A549 treated with AZD2906 at 1 μM for 4 hours (cell line): ENCODE measurements around the gene KDM5D. TPM values are rescaled to one million over a fixed set of nuclear protein-coding genes. Genes with fewer than 3 reads are reported as not detected.

ENCODE experiments used
- total RNA-seq: library from RNA; stranded (reverse); fragments of 200-300 nt; extraction: Qiagen RNA extraction; gene quantifications from 5 replicates; pipeline ENCODE4 v1.2.3, GENCODE V29; 2022

The KDM5D gene
- 5.6 to 8.0 TPM (median 5.8 TPM) in 5 replicates for total RNA-seq

DNA sequence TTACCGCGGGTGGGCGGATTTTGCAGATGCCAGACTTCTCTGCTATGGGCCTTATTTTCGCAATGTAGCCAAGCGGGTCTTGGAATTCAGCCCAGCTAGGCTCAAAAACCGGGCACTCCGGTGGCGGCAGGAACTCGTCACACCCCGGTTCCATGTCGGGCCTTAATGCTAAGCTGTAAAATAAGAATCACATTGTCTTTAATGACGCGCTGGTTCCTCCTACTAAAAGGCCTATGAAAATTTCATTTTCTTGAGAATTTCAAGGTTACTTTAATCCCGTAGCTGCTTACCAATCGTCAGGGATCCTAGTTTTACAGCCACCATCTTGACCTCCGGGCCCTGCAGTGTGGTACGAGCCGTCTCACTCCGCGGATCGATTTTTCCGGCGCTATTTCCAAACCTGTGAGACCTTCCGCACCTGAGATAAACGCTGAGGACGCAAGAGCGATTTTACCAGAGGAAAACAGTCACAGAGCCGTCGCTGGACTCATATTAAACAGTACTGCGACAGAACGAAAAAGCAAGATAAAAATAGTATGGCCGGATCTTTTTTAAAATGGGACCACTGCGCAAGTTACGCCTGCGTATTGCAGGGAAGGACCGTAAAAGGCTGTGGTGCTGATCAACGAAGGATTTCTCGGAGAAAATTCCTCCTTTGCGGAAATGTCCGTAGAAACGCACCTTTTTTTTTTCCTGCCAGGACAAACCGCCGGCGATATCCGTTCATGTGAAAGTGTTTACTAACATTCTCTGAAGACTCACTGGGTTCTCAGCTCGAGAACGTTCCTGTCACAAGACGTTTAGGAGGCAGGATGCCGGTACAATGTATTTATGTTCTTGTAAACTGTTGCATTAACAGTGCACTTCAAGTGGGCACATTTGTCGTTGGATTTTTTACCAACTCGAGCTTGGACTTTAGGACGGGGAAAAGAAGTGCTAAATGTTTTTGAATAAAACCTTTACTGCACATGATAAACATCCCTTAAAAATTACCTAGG lies at the start of gene KDM5D:
TSS of gene KDM5D (minus strand) at position 346 of the 998 bp plus-strand sequence. CDS start at position 154, 192 bp downstream.

